DMS79 (cell line): ENCODE data around the gene PCDHB11.
"Not testable (repeated sequence)": the region's sequence is repeated elsewhere in the genome, so short reads cannot be mapped to it uniquely, and the experiment has no call there.

Experiments used
- DNase-seq: peaks from one replicate; lab custom pipeline; 2025; lab: John Stamatoyannopoulos, UW

Gene PCDHB11

DNA sequence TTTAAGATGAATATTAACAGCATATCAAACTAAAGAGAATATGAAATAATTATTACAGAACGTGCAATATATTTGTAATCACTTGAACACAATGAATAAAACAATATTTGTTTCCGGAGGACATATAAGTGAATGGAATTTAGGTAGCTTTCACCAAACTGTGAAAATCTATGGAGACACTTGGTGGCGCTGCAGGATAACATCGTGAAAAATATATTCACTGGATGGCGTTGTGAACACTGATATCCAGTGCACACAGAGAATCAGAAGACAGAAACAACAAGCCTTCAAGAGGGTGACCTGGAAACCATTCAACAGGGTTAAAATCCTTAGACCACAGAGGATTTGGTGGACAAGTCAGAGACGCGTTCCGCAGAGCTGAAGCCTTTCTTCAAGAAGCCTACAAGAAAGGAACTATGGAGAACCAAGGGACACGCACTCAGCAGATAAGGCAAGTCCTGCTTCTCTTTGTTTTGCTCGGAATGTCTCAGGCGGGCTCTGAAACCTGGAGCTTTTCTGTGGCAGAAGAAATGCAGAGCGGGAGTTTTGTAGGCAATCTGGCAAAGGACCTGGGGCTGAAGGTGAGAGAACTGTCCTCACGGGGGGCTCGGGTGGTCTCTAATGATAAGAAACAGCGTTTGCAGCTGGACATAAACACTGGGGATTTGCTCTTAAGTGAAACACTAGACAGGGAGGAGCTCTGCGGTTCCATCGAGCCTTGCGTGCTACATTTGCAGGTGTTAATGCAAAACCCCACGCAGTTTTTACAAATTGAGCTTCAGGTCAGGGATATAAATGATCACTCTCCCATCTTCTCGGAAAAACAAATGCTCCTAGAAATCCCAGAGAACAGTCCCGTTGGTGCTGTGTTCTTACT lies at the start of gene PCDHB11:
PCDHB11 (plus strand) TSS at position 269 of the 877 bp plus-strand sequence; CDS start at position 417, 148 bp downstream.
- no peak for DNase-seq

DNA sequence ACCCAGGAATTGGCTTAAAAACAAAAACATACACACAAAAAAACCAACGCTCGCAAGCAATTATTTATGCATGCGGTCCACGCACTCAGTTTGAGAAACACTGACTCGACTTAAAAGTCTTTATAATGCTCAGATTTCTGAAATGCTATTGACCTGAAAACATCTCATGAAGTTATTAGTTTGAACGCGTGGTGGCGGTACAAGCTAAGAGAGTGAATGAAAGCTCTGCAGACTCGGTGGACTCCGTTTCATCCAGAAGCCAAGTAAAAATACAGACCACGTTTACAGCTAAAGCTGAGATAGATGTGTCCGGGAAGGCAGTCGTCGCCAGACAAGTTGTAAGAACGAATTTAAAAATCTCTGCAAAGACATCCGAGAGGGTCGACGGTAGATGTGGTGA lies 49.6 kb upstream of the PCDHB11 start, which contains the start of gene PCDHB6:
PCDHB6 (plus strand) TSS at position 246 of the 400 bp plus-strand sequence. CDS start 201 bp downstream, outside the sequence.
- DNase-seq, result no peak

DNA sequence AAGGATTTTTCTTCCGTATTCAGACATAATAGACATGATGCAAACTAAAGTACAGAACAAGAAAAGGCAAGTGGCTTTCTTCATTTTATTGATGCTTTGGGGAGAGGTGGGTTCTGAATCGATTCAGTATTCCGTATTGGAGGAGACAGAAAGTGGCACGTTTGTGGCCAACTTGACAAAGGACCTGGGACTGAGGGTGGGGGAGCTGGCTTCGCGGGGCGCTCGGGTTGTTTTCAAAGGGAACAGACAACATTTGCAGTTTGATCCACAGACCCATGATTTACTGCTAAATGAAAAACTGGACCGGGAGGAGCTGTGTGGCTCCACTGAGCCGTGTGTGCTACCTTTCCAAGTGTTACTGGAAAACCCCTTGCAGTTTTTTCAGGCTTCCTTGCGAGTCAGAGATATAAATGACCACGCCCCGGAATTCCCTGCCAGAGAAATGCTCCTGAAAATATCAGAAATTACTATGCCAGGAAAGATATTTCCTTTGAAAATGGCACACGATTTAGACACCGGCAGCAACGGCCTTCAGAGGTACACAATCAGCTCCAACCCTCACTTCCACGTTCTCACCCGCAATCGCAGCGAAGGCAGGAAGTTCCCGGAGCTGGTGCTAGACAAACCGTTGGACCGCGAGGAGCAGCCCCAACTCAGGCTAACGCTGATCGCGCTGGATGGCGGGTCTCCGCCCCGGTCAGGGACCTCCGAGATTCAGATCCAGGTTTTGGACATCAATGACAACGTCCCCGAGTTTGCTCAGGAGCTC lies 49.0 kb upstream of the PCDHB11 start:
- DNase-seq, result no peak

DNA sequence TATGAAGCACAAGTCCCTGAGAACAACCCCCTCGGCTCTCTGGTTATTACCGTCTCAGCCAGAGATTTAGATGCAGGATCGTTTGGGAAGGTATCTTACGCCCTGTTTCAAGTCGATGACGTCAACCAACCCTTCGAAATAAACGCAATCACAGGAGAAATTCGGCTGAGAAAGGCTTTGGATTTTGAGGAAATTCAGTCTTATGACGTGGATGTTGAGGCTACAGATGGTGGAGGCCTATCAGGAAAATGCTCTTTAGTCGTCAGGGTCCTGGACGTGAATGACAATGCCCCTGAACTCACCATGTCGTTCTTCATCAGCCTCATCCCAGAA lies 48.5 kb upstream of the PCDHB11 start:
- DNase-seq, result no peak

DNA sequence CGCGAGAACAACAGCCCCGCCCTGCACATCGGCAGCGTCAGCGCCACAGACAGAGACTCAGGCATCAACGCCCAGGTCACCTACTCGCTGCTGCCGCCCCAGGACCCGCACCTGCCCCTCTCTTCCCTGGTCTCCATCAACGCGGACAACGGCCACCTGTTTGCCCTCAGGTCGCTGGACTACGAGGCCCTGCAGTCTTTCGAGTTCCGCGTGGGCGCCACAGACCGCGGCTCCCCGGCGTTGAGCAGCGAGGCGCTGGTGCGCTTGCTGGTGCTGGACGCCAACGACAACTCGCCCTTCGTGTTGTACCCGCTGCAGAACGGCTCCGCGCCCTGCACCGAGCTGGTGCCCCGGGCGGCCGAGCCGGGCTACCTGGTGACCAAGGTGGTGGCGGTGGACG lies 47.8 kb upstream of the PCDHB11 start:
- DNase-seq, result not testable (repeated sequence)

DNA sequence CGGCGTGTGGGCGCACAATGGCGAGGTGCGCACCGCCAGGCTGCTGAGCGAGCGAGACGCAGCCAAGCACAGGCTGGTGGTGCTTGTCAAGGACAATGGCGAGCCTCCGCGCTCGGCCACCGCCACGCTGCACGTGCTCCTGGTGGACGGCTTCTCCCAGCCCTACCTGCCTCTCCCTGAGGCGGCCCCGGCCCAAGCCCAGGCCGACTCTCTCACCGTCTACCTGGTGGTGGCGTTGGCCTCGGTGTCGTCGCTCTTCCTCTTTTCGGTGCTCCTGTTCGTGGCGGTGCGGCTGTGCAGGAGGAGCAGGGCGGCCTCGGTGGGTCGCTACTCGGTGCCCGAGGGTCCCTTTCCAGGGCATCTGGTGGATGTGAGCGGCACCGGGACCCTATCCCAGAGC lies 47.3 kb upstream of the PCDHB11 start:
- not testable (repeated sequence) for DNase-seq

DNA sequence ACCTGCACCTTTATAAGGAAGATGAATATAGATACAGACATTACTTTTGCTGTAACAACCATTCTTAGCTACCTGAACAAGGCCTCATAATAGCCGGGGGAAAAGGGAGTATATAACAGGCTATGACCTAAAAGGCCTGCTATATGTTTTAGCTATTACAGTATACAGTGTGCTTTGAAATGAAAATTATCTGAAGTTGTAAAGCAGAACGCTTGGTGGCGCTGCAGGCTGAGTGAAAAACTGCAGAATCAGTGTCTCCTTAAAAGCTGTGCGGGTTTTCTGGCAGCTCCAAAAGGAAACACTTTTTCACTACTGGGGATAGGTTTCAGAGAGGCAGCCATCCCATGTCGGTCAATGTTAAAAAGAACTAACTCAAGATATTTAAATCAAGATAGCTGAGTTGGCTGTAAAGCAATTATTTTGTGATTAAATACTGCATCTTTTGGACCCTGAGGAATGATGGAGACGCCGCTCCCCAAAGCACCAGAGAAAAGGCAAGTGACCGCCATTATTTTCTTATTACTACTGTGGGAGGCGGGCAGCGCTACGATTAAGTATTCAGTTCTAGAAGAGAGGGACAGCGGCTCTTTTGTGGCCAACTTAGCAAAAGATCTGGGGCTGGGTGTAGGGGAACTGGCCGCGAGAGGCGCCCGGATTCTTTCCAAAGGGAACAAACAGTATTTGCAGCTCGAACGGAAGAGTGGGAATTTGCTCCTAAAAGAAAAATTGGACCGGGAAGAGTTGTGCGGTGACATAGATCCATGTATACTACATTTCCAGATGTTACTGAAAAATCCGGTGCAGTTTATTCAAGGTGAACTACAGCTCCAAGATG lies 43.7 kb upstream of the PCDHB11 start:
- no peak for DNase-seq

DNA sequence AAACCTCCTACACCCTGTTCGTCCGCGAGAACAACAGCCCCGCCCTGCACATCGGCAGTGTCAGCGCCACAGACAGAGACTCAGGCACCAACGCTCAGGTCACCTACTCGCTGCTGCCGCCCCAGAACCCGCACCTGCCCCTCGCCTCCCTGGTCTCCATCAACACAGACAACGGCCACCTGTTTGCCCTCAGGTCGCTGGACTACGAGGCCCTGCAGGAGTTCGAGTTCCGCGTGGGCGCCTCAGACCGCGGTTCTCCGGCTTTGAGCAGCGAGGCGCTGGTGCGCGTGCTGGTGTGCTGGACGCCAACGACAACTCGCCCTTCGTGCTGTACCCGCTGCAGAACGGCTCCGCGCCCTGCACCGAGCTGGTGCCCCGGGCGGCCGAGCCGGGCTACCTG lies 42.1 kb upstream of the PCDHB11 start:
- DNase-seq, result not testable (repeated sequence)

DNA sequence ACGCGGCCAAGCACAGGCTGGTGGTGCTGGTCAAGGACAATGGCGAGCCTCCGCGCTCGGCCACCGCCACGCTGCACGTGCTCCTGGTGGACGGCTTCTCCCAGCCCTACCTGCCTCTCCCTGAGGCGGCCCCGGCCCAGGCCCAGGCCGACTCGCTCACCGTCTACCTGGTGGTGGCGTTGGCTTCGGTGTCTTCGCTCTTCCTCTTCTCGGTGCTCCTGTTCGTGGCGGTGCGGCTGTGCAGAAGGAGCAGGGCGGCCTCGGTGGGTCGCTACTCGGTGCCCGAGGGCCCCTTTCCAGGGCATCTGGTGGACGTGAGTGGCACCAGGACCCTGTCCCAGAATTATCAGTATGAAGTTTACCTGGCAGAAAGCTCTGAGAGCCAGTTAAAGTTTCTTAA lies 41.5 kb upstream of the PCDHB11 start:
- not testable (repeated sequence) for DNase-seq

DNA sequence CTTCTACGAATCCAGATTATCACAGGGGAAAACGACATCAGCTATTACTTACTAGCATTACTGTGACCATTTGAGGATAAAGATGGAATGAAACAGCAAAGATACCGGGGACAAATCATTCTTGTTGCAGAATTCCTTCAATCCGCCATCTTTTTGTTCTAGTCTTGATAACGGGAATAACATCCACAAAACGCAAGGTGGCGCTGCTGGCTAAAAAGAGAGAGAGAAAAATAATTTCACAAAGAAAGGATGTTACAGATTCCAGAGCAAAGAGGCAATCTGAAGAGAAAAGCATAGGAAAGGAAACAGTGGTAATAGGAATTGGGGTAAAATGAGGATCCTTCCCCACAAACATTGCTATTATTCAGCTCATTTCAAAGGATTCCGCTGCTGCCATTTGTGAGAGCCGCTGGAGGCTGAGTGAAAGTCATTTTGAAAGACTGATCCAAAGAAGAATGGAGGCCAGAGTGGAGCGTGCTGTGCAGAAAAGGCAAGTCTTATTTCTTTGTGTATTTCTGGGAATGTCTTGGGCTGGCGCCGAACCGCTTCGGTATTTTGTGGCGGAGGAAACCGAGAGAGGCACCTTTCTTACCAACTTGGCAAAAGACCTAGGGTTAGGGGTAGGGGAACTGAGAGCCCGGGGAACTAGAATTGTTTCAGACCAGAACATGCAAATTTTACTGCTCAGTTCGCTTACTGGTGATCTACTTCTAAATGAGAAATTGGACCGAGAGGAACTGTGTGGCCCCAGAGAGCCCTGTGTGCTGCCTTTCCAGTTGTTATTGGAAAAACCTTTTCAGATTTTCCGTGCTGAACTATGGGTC lies 26.8 kb upstream of the PCDHB11 start, which contains the start of gene PCDHB7:
PCDHB7 (plus strand) TSS at position 264 of the 824 bp plus-strand sequence; CDS start at position 456, 192 bp downstream.
- DNase-seq, result no peak

DNA sequence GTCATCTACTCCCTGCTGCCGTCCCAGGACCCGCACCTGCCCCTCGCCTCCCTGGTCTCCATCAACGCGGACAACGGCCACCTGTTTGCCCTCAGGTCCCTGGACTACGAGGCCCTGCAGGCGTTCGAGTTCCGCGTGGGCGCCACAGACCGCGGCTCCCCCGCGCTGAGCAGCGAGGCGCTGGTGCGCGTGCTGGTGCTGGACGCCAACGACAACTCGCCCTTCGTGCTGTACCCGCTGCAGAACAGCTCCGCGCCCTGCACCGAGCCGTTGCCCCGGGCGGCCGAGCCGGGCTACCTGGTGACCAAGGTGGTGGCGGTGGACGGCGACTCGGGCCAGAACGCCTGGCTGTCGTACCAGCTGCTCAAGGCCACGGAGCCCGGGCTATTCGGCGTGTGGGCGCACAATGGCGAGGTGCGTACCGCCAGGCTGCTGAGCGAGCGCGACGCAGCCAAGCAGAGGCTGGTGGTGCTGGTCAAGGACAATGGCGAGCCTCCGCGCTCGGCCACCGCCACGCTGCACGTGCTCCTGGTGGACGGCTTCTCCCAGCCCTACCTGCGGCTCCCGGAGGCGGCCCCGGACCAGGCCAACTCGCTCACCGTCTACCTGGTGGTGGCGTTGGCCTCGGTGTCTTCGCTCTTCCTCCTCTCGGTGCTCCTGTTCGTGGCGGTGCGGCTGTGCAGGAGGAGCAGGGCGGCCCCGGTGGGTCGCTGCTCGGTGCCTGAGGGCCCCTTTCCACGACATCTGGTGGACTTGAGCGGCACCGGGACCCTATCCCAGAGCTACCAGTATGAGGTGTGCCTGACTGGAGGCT lies 24.9 kb upstream of the PCDHB11 start:
- DNase-seq, result not testable (repeated sequence)

DNA sequence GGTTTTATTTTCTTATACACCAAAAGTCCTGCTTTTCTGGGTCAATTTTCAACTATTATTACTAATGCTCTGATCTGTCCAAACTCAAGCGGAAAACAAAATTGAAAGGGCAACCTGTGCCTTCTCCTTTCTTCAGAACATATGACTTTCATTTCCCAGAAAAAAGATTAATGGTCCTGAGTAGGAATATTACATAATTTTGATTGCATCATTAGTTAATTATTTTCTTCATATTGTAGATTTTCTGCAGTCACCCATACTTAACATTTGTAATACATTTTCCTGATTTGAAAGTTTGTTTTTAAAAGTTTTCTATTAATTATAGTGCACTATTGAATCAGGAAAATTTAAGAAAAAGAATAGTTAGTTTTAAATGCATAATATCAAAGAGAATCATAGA lies 23.5 kb upstream of the PCDHB11 start:
- no peak for DNase-seq

DNA sequence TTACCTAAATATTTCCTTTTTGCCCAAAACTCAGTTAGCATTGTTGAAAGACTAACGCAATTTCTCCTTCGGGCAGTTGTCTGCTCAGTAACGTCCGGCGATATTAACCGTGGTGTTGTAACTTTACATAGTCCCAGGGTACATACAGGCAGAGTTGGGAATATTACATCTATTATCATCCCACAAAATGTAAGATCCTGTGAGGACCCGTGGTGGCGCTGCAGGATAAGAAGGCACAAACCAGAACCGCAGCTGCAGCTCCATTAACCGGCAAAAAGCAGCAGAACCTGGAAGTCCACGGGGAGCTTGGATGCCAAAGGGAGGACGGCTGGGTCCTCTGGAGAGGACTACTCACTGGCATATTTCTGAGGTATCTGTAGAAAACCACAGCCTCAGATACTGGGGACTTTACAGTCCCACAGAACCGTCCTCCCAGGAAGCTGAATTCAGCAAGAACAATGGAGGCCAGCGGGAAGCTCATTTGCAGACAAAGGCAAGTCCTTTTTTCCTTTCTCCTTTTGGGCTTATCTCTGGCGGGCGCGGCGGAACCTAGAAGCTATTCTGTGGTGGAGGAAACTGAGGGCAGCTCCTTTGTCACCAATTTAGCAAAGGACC lies 21.7 kb upstream of the PCDHB11 start, which contains the start of gene PCDHB8:
PCDHB8 (plus strand) TSS at position 214 of the 615 bp plus-strand sequence; CDS start at position 459, 245 bp downstream.
- DNase-seq, result peak; percentile 55

DNA sequence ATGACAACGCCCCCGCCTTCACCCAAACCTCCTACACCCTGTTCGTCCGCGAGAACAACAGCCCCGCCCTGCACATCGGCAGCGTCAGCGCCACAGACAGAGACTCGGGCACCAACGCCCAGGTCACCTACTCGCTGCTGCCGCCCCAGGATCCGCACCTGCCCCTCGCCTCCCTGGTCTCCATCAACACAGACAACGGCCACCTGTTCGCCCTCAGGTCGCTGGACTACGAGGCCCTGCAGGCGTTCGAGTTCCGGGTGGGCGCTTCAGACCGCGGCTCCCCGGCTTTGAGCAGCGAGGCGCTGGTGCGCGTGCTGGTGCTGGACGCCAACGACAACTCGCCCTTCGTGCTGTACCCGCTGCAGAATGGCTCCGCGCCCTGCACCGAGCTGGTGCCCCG lies 20.1 kb upstream of the PCDHB11 start:
- not testable (repeated sequence) for DNase-seq

DNA sequence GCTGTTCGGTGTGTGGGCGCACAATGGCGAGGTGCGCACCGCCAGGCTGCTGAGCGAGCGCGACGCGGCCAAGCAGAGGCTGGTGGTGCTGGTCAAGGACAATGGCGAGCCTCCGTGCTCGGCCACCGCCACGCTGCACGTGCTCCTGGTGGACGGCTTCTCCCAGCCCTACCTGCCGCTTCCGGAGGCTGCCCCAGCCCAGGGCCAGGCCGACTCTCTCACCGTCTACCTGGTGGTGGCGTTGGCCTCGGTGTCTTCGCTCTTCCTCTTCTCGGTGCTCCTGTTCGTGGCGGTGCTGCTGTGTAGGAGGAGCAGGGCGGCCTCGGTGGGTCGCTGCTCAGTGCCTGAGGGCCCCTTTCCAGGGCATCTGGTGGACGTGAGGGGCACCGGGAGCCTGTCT lies 19.6 kb upstream of the PCDHB11 start:
- DNase-seq, result not testable (repeated sequence)

DNA sequence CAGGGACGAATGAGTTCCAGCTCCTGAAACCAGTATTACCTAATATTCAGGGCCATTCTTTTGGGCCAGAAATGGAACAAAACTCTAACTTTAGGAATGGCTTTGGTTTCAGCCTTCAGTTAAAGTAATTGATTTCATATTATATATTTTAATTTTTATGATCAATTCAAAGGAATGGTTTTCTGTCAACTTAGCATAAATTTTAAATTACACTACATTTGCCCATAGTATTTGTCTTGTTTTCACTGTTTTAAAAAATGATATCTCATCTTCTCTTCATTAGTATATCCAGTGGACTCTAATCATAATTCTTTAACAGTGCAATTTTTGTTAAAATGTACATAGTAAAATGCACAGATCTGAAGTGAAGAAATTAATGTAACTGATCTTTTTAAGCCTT lies 19.1 kb upstream of the PCDHB11 start:
- DNase-seq, result no peak

DNA sequence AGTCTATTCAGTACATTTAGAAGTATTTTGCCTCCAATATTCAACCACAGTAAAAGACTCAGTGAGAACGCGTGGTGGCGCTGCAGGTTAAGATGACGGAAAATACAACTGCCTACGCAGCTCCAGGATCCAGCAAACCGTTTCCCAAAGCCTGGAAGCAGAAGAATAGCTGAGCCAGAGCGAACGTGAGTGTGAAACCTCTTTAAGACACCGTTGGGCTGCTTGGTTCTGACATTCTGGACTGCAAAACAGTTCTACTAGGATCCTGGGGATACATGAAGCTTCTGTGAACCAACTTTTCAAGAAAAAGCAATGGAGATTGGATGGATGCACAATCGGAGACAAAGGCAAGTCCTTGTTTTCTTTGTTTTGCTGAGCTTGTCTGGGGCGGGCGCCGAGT lies 17.2 kb upstream of the PCDHB11 start, which contains the start of gene PCDHB16:
PCDHB16 (plus strand) TSS at position 140 of the 400 bp plus-strand sequence; CDS start at position 313, 173 bp downstream.
- no peak for DNase-seq

DNA sequence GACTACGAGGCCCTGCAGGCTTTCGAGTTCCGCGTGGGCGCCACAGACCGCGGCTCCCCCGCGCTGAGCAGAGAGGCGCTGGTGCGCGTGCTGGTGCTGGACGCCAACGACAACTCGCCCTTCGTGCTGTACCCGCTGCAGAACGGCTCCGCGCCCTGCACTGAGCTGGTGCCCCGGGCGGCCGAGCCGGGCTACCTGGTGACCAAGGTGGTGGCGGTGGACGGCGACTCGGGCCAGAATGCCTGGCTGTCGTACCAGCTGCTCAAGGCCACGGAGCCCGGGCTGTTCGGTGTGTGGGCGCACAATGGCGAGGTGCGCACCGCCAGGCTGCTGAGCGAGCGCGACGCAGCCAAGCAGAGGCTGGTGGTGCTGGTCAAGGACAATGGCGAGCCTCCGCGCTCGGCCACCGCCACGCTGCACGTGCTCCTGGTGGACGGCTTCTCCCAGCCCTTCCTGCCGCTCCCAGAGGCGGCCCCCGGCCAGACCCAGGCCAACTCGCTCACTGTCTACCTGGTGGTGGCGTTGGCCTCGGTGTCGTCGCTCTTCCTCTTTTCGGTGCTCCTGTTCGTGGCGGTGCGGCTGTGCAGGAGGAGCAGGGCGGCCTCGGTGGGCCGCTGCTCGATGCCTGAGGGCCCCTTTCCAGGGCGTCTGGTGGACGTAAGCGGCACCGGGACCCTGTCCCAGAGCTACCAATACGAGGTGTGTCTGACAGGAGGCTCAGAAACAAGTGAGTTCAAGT lies 15.1 kb upstream of the PCDHB11 start:
- DNase-seq, result not testable (repeated sequence)
